GM19035 (cell line): ENCODE data around the gene ITPK1.

Experiments used
- ATAC-seq: cut with Tn5 transposase; IDR thresholded peaks from one replicate; pipeline ENCODE4 v1.9.1; 2021; ENCODE audit not compliant: unreplicated experiment

The ITPK1 gene

DNA sequence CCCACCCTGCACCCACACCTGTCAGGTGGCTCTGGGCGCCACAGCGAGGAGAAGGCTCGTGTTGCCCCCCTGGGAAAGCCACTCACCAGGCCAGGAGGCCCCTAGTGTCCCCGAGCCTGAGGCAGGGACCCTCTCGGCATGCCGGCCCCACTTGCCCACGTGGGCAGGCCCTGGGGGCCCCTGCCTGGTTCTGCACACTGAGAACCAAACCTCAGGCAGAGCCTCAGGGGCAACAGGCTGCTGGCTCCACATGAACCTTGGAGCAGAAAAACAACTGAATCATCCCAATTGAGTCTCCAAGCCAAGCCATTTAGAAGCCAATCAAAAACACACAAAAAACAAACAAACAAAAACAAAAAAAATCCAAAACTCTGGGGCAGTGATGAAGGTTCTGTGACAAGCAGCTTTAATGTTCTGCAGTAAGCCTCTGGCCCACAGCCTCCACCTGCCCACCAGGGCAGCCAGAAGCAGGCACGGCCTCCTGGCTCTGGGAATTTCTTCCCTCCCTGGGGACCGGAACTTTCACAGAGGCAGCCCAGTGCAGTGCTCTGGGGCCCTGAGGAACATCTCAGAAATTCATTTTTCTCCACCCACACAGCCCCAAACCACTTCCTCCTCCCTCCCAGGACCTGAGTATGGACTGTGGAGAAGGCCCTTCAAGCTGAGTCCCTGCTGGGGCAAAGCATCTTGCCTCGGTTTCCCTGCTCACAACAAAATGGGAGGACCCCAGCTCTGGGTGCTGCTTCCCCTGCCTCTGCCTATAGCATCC lies 102.6 kb downstream of the ITPK1 start:
- ATAC-seq = no peak

DNA sequence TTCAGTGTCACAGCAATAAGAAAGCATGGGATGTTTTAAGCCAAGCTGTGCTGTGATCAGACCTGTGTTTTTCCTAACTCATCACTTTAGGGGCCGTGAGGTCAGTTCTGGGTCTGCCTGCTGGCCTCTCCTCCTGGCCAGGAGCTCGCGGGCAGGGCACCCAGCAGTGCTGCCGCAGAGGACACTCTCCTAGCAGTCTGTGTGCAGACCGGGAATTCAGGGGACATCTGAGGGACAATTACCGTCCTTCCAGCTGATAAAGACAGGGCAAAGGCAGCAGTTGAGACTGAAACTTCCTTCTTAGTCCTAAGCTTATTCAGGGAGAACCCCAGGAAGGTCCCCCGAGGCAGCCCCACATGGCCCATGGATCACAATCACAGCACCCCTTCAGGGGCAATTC lies 103.2 kb downstream of the ITPK1 start:
- ATAC-seq = no peak

DNA sequence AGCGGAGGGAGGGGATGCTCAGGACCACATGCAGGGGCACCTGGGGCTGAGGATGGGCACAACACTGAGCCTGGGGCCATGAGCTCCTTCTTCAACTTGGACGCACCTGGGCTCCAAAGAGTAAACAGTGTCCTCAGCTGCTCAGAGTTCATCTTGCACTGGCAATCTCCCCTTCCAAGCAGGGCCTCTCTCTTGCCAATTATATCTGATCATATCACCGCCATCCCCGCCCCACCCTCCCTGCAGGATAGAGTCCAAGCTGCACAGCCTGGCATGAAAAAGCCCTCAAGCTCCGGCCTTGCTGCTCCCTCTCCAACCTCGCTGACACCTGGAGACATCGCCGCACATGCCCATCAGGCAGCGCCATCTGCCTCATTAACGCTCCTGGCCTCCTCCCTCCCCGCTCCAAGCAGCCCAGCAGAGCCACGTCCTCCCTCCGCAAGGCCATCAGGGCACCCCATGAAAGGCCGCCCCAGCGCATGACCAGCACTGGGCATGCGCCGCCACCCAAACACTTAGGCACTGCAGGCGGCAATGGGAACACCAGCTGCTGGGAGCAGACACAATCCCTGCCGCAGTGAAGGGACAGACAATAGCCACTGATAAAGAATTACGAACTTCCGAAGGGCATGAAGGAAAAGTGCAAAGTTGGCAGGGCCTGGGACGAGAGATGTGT lies 103.9 kb downstream of the ITPK1 start:
- ATAC-seq = no peak

DNA sequence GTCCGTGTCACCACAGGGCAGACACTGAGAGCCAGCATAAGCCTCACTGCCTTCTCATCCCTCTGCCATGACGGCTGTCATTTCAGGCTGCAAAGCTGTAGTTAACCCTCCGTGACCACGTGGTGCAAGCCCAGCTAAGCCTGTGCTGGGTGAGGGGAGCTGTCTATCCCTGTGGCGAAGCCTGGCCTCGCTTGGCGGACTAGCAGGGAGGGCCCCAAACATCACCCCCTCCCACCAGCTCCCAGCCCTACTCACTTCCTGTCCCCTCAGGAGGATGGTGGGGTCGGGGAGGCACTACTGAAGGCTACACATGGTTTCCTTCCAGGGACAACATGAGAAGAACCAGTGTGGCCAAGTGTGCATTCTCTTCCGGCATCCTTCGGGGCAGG lies 104.6 kb downstream of the ITPK1 start:
- ATAC-seq = no peak

DNA sequence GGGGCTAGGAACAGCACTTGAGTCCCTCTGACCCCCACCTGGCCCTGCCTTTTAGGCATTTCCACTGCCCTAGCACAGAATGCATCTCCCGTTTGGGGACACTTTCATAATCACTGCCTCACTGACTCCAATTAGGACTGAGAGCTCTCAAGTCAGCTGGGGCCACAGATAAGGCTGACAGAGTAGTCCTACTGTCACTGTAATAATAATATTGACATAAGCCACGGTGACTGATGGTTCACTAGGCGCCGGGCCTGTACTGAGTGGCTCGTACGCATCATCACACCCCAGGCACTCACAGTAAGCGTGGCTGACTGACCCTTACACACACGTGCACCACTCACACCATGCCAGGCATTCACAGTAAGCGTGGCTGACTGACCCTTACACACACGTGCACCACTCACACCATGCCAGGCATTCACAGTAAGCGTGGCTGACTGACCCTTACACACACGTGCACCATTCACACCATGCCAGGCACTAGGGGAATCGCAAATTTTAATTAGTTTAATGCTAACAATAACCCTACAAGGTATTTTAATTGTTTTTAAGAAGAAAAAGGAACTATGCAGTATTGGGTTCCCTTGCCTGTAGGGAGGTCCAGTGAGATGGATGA lies 105.1 kb downstream of the ITPK1 start:
- ATAC-seq = no peak

DNA sequence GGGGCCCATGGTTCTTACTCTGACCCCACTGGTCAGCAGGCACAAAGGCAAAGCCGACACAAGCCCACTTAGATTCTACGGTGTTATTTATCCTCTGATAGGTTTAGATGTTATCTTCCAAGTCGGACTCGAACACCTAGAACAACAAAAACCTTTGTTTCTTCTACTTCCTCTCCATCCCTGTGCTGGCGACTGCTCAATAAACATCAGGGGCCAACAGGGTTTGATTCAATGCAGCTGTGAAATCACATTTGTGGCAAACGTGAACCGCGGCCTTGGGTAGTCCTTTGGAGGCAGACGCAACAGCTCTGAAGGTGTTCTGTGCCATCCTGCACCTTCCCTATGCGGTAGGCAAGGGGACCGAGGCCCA lies 105.6 kb downstream of the ITPK1 start:
- ATAC-seq = no peak

DNA sequence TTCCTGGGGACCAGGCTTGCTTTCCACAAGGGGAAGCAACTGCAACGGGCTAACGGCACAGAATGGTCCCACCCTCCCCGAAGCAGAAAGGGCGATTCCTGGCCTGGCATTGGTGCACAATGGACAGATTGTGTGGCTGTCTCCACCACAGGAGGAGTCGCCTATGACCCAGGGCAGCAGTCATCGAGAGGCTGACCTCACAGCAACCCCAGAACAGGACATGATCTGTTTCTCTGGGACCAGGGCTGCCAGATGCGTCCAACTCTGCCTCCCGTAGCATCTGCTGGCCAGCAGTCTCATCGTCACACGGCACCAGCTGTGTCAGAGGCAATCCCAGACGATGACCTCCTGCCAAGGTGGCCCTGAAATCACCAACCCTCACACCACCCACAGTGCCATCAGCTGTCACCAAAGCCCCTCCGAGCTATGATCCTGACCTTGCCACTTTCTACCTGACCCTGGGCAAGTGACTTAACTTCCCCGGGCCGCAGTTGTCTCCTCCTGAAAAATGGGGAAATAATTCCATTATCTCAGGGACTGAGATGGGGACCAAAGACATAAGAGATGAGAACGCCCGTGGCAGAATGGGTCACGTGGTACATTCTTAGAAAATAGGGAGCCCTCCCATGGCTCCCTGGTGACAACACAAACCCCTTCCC lies 106.1 kb downstream of the ITPK1 start:
- no peak for ATAC-seq

DNA sequence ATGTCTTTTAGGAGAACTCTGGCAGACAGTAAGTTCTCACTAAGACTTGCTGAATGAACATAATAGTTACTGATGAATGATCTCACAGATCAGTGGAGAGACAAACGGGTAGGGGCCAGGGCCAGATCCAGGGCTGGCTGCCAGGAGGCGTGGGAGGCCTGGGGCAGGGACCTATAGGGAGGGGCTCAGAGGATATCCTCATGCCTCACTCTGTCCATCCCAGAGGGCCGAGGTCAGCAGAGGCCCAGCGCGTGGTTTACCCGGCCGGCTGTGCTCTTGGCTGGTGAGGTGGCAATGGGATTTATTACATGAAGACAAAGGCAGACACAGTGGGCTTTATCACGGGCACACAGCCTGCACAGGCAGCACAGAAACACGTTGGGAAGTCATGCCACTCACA lies 107.3 kb downstream of the ITPK1 start:
- no peak for ATAC-seq

DNA sequence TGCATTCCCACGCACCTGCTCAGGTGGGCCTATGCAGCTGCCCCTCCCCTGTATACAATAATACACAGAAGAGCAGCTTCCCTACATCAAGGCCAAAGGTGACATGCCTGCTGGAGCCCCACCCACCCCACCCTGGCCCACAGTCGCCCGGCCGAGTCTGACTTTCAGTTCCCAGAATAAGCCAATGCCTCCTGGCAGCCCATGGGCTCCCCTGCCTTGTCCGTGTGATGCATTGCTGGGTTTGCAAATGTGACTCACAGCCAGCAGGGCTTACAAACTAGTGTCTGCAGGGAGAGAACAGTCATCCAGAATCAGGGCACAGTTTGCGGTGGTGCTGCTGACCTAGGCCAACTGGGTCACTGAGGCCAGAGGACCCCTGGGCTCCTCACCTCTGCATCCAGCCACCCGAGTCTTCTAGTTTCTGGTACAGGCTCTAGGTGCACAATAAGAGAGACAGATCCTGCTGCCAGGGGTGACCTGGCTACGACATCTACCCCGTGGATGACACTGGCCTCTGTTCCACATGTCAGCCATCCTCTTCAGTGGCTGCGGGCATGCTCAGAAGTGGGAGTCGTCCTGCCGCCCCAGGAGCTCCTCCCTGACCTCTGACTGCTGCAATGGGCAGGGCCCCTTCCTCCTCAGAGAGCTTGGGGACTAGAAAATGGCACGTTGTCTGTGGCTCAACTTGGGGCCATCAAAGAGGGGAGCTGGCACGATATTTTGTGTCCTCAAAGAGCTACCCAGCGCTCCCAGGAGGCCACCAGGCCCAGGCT lies 108.3 kb downstream of the ITPK1 start:
- no peak for ATAC-seq

DNA sequence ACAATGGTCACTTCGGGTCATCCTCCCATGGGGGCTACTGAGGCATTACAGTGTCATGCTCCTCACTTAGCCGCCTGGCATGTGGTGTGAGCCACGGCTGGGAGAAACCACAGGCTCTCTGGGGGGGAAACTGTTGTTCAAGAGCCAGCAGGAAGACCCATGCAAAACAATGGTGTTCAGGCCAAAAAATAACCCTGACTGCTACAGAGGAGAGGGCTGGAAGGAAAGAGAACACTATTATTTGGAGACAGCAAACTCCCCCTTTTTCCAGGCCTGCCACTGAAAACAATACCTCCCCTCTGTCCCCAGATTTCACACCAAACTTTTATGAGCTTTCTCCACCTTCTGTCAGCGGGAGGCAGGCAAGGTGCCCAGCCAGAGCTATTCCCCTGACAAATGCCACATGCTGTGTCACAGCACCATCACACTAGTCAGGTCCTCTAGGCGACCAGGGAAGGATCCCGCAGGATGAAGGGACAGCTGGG lies 109.1 kb downstream of the ITPK1 start:
- ATAC-seq = no peak

DNA sequence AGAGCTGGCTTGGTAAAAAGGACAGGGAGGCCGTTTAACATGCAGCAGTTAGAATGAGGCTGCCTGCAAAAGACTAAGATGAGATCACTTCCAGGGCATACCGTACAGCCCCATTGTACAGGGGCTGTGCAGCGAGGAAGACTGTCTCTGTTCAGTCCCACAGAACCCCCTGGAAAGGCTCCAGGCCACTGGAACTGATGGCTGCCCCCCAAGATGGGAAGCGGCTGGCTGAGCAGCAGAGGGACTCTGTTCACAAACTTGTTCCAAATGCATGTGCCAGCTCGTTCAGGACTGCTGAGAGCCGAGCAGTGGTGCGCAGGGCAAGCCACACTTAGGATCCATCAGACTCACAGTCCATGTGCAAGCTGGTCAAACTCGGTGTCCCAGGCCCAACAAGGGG lies 109.9 kb downstream of the ITPK1 start:
- no peak for ATAC-seq

DNA sequence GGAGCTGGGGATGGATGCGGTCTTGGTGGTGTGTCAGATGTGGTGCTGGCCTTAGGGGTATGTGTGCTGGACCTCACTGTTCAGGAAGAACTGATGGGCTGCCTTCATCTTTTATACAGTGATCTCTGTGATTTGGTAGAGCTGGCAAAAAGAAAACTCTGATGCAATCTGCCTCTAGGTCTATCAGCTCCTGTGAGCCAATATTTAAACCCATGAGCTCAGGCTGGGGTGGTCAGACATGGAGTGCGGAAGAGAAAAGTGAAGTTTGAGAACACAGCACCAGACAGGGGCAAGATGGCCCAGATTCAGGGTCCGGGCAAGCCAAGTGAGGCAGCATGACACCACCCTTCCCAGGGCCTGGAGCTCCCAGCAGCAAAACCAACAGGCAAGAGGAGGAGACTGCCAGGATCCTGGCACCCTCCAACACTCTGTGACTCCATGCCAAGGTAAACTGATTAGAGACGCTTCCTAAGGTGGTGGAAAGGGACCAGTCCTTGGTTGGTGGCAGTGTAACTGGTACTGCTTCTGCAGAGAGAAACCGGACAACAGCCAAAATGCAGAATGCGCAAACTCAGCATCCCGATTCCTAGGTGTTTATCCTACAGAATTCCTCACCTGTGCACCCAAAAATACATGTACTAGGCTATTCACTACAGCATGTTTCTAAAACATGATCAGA lies 110.5 kb downstream of the ITPK1 start:
- ATAC-seq = no peak

DNA sequence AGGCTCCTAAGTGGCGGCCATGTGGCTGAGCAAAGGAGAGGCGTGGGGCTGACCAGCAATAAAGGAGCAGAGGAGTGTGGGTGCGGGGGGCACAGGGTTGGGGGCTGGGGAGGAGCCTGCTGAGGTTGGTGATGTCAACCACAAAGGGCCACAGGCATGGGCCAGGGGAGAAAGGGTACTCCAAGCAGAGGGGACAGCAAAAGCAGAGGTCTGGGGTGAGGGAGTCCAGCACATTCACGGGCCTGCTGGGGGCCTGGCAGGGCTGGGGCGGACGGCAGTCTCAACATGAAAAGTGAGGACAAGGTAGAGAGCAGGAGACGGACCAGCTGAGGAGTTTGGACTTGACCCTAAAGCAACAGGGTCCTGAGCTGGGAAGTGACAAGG lies 111.0 kb downstream of the ITPK1 start:
- ATAC-seq = no peak

DNA sequence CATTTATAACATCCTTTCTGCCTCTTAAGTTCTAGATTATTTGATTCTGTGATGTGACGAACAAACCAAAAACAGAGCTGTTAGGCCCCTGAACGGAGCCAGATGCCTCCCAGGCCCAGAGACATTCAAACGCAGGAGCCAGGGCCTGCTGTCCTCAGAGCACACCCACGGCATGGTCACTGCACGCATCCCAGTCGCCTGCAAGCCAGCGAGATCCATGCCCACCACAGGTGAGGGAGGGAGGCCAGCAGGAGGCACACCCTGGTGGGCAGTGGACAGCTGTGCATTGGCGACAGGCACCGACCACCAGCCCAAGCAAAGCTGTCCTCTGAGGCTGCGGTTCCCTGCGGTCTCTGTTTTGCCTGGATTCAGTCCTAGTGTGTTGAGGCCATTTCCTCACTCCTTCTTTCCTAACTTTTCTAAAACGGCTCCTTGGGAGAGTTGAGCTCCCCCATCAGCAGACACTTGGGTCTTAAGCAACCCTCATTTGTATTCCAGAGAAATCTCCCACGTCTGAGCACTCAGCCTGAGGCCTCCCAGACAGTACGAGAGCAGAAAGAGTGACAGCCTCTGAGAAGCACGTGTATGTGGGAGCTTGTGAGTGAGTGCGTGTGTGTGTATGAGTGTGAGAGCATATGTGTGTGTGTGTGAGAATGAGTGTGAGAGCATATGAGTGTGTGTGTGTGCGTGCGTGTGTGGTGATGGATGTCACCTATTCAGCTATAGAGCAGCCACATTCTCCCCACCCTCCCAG lies 111.6 kb downstream of the ITPK1 start:
- no peak for ATAC-seq

DNA sequence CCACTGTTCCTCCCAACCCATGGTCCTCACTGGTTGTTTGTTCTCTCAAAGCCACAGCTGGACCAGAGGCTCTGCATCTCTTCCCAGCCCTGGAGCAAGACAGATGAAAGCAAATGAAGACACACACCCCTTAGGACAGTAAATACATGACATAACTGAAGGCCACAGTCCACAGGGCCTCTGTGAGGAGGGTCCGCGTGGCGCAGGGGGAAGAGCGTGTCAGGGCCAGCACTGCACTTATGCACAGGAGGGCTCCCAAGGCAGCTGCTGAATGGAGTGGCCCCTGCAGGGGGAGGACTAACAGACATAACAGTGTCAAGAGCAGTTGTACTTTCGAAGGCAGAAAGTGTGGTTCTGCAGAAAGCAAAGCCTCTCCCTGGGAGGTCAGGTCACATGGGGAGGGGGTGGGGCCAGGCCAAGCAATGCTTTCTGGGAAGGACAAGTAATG lies 112.8 kb downstream of the ITPK1 start:
- no peak for ATAC-seq

DNA sequence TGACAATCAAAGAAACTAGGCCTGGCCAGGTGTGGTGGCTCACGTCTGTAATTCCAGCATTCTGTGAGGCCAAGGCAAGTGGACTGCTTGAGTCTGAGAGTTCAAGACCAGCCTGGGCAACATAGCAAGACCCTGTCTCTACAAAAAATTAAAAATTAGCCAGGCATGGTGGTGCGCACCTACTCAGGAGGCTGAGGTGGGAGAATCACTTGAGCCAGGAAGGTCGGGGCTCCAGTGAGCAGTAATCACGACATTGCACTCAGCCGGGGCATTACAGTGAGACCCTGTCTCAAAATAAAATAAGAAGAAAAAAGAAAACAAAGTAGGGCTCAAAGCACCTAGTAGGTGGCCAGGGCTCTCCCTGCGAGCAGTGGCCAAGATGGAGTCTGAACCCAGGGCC lies 113.7 kb downstream of the ITPK1 start:
- no peak for ATAC-seq

DNA sequence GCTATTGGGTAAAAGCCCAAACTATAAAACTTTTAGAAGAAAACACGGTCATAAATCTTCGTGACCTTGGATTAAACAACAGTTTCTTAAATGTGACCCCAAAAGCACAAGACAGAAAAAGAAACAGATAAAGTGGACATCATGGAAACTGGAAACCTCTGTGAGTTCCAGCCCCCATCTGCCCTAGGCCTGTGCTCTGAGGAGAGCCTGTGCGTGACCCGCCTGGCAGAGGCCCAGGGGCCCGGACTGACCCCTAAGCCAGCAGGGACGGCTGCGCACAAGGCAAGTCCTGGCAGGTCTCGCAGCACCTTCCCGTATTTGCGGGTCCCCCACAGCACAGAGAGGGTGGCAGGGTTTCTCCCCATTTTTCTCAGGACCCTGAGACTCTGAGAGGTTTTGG lies 116.8 kb downstream of the ITPK1 start:
- no peak for ATAC-seq

DNA sequence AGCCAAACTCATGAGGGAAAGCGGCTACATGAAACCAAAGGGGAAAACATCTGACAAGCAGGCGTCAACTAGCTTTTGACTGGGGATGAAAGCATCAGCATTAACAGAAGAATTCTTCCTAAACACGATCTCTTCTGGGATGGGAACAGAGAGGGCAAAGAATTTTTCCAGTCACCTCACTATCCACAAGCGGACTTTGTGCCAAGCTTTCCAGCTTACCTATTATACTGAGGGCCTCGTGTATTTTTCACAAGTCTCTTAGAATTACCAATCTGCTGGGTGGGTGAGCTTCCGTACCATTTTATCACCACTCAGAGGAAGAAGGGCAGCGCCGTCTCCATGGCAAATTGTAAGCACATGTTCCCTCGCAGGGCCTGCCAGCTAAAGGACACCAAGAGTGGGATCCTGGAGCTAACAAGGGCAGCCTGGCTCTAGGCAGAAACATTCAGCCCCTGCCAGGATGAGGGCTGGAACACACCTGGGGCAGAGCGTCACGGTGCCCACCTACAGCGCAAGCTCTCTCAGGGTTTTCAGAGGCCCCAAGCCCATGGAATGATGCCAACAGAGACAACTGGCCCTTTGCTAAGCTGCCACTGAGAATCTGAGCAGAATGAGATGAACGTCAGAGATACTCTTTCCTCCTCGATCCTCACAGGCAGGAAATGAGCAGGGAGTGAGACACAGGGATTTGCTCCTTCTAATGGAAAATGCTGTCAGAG lies 118.2 kb downstream of the ITPK1 start:
- no peak for ATAC-seq

DNA sequence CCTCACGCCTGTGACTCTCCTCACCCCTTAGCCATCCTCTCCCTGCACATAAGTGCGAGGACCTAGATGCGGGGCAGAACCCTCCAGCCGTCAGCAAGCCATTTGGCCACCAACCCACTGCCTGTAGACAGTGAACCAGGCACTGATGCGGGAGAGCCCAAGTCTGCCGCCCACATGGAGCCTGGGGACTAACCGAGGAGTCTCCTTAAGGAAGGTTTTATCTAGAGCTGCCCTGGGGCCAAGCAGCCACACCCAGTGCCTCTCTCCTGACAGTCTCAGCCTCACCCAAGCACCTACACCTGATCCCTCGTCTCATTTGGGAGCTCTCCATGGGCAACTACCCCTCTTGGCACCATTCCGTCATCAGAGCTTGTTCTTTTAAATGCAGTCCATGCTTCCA lies 120.1 kb downstream of the ITPK1 start:
- ATAC-seq = no peak
